KMS-11 (cell line): Measurements from ENCODE around the gene CTIF.

ENCODE experiments used
- H2AFZ ChIP-seq: fragments of 200-600 bp; sonication (generic); 2 replicates; pipeline ENCODE4 v1.6.1; 2016; ENCODE audit warnings: antibody characterized with exemption, mixed run types, low read depth
- H3K27ac ChIP-seq: fragments of 200-600 bp; sonication (generic); 2 replicates; pipeline ENCODE4 v1.6.1; 2016; ENCODE audit warnings: mild to moderate bottlenecking, mixed run types
- H3K27me3 ChIP-seq: fragments of 200-600 bp; sonication (generic); 2 replicates; pipeline ENCODE4 v1.6.1; 2017; ENCODE audit warnings: mild to moderate bottlenecking, low read depth, mixed run types, moderate library complexity; ENCODE audit not compliant: insufficient read depth
- H3K36me3 ChIP-seq: fragments of 200-600 bp; sonication (generic); 2 replicates; pipeline ENCODE4 v1.6.1; 2017; ENCODE audit warnings: mild to moderate bottlenecking, mixed run types; ENCODE audit not compliant: insufficient read depth
- H3K4me1 ChIP-seq: fragments of 200-600 bp; sonication (generic); 2 replicates; pipeline ENCODE4 v1.6.1; 2016; ENCODE audit warnings: mild to moderate bottlenecking, low read depth, mixed run types; ENCODE audit not compliant: poor library complexity, severe bottlenecking
- H3K4me2 ChIP-seq: fragments of 200-600 bp; sonication (generic); 2 replicates; pipeline ENCODE4 v1.7.0; 2016; ENCODE audit warnings: mild to moderate bottlenecking, mixed run types
- H3K4me3 ChIP-seq: fragments of 200-600 bp; sonication (generic); IDR thresholded peaks from 2 replicates; pipeline ENCODE4 v1.6.1; 2017; ENCODE audit warnings: low read depth, low read length, mixed read lengths; ENCODE audit not compliant: insufficient read depth
- H3K79me2 ChIP-seq: fragments of 200-600 bp; sonication (generic); 2 replicates; pipeline ENCODE4 v1.6.1; 2016; ENCODE audit warnings: low read depth, mixed run types; ENCODE audit not compliant: insufficient read depth
- H3K9ac ChIP-seq: fragments of 200-600 bp; sonication (generic); 2 replicates; pipeline ENCODE4 v1.6.1; 2016; ENCODE audit warnings: mild to moderate bottlenecking, mixed run types
- H4K20me1 ChIP-seq: fragments of 200-600 bp; sonication (generic); 2 replicates; pipeline ENCODE4 v1.6.1; 2016; ENCODE audit warnings: mild to moderate bottlenecking, mixed run types; ENCODE audit not compliant: insufficient read depth
- CTCF ChIP-seq: fragments of 200-600 bp; sonication (generic); conservative IDR thresholded peaks from 2 replicates; pipeline ENCODE4 v1.6.1; 2017; ENCODE audit warnings: low read depth, mild to moderate bottlenecking, antibody characterized with exemption, low read length, moderate library complexity, mixed read lengths

CTIF gene

DNA sequence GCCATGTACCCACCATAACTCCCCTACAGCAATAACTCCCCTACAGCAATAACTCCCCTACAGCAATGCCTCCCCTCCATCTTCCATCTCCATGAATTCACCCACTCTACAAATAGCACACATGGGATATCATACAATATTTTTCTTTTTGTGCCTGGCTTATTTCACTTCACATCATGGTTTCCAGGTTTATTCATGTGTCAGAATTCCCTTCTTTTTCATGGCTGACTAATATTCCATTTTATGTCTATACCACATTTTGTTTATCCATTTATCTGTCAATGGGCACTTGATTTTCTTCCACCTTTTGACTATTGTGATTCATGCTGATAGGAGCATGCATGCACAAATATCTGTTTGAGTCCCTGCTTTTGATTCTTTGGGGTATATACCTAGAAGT, 233.6 kb downstream of the CTIF start:
- Histone ChIP-seq H3K9ac (no peak overlapping the region), H4K20me1 (no peaks in the 10 kb centered on the region), H3K4me1 (peaks cover 30% of the 10 kb centered on the region), H3K27ac (no peak overlapping the region), H2AFZ (no peak overlapping the region), H3K79me2 (no peaks in the 10 kb centered on the region), H3K4me3 (no peak overlapping the region), H3K36me3 (no peaks in the 10 kb centered on the region), H3K4me2 (no peak overlapping the region), H3K27me3 (no peaks in the 10 kb centered on the region)
- TF ChIP-seq CTCF = no peak

GRCh38 chr18:48773821-48774220, 235.0 kb downstream of the CTIF start:
- H3K4me1 ChIP-seq = peaks cover 38% of the 10 kb centered on the region
- H3K4me3 ChIP-seq = no peak overlapping the region
- H3K79me2 ChIP-seq = no peaks in the 10 kb centered on the region
- H3K9ac ChIP-seq = no peak overlapping the region
- no peaks in the 10 kb centered on the region for H4K20me1 ChIP-seq
- H3K27me3 ChIP-seq = no peaks in the 10 kb centered on the region
- no peak overlapping the region for H3K27ac ChIP-seq
- H3K4me2 ChIP-seq = no peak overlapping the region
- H2AFZ ChIP-seq = no peak overlapping the region
- H3K36me3 ChIP-seq = no peaks in the 10 kb centered on the region
- TF ChIP-seq CTCF = no peak

- no peak overlapping the region for H2AFZ ChIP-seq
- H3K4me1 ChIP-seq = peaks cover 38% of the 10 kb centered on the region
- H3K4me3 ChIP-seq = no peak overlapping the region
- no peaks in the 10 kb centered on the region for H4K20me1 ChIP-seq
- TF ChIP-seq CTCF = no peak
- no peak overlapping the region; the same call in 1 of the 2 replicates for H3K9ac ChIP-seq
- H3K79me2 ChIP-seq = no peaks in the 10 kb centered on the region
- peak overlapping the region; percentile 44 for H3K4me2 ChIP-seq
- no peaks in the 10 kb centered on the region for H3K27me3 ChIP-seq
- H3K36me3 ChIP-seq = no peaks in the 10 kb centered on the region
- H3K27ac ChIP-seq = peak overlapping the region; percentile 50; the same call in 1 of the 2 replicates
Measured at GRCh38 chr18:48774941-48775340, 236.1 kb downstream of the CTIF start.

- no peaks in the 10 kb centered on the region for H3K27me3 ChIP-seq
- H3K79me2 ChIP-seq = no peaks in the 10 kb centered on the region
- no peaks in the 10 kb centered on the region for H4K20me1 ChIP-seq
- H2AFZ ChIP-seq = no peak overlapping the region; the same call in 1 of the 2 replicates
- peaks cover 38% of the 10 kb centered on the region for H3K4me1 ChIP-seq
- no peaks in the 10 kb centered on the region for H3K36me3 ChIP-seq
- no peak overlapping the region; the same call in 1 of the 2 replicates for H3K9ac ChIP-seq
- H3K4me2 ChIP-seq = peak overlapping the region; percentile 44
- H3K27ac ChIP-seq = peak overlapping the region; percentile 50; the same call in 1 of the 2 replicates
- no peak for TF ChIP-seq CTCF
- no peak overlapping the region for H3K4me3 ChIP-seq
Measured at GRCh38 chr18:48775372-48776155, 236.7 kb downstream of the CTIF start.
